Neural progenitor cell (in vitro differentiated cells): ENCODE results near the gene TRABD. TPM values are rescaled to one million over a fixed set of nuclear protein-coding genes. Genes with fewer than 3 reads are reported as not detected.

Experiments used
- DNase-seq: peaks from one replicate; pipeline ENCODE4 v3.0.0-alpha.2; 2016; ENCODE audit warnings: low spot score
- H2AFZ ChIP-seq: fragments of 200-600 bp; sonication (generic); replicated peaks from 2 replicates; pipeline ENCODE4 v1.6.1; 2016; ENCODE audit warnings: antibody characterized with exemption
- H3F3A ChIP-seq: fragments of 200-600 bp; sonication (generic); 2 replicates; pipeline ENCODE4 v1.6.1; 2016; ENCODE audit warnings: antibody characterized with exemption, low read depth
- H3K27ac ChIP-seq: fragments of 200-600 bp; sonication (generic); 2 replicates; pipeline ENCODE4 v1.5.1; 2016; ENCODE audit warnings: mild to moderate bottlenecking
- H3K27me3 ChIP-seq: fragments of 200-600 bp; sonication (generic); 2 replicates; pipeline ENCODE4 v1.6.1; 2016; ENCODE audit warnings: mild to moderate bottlenecking, moderate library complexity
- H3K36me3 ChIP-seq: fragments of 200-600 bp; sonication (generic); 2 replicates; pipeline ENCODE4 v1.5.1; 2016
- H3K4me1 ChIP-seq: fragments of 200-600 bp; sonication (generic); 2 replicates; pipeline ENCODE4 v1.6.1; 2016; ENCODE audit warnings: mixed run types
- H3K4me2 ChIP-seq: fragments of 200-600 bp; sonication (generic); 2 replicates; pipeline ENCODE4 v1.6.1; 2016
- H3K4me3 ChIP-seq: fragments of 200-600 bp; sonication (generic); 2 replicates; pipeline ENCODE4 v1.5.1; 2016
- H3K79me2 ChIP-seq: fragments of 200-600 bp; sonication (generic); 2 replicates; pipeline ENCODE4 v1.6.1; 2016; ENCODE audit warnings: low read depth
- H3K9ac ChIP-seq: fragments of 200-600 bp; sonication (generic); 2 replicates; pipeline ENCODE4 v1.6.1; 2016
- H3K9me3 ChIP-seq: fragments of 200-600 bp; sonication (generic); 2 replicates; pipeline ENCODE4 v1.5.1; 2016; ENCODE audit warnings: low read depth
- H4K20me1 ChIP-seq: fragments of 200-600 bp; sonication (generic); 2 replicates; pipeline ENCODE4 v1.6.1; 2016; ENCODE audit warnings: low read depth
- H3K27ac Mint-ChIP-seq: 3 replicates; pipeline ENCODE4 v1.8.0; 2021; ENCODE audit warnings: mixed read lengths
- H3K27me3 Mint-ChIP-seq: 2 replicates; pipeline ENCODE4 v1.8.0; 2022; ENCODE audit warnings: low read depth, mild to moderate bottlenecking, inconsistent platforms, moderate library complexity, mixed read lengths; ENCODE audit not compliant: insufficient read depth
- H3K36me3 Mint-ChIP-seq: 3 replicates; pipeline ENCODE4 v1.8.0; 2021; ENCODE audit warnings: mixed read lengths
- H3K4me1 Mint-ChIP-seq: 3 replicates; pipeline ENCODE4 v1.8.0; 2021; ENCODE audit warnings: mixed read lengths
- H3K4me3 Mint-ChIP-seq: 3 replicates; pipeline ENCODE4 v1.8.0; 2021; ENCODE audit warnings: mild to moderate bottlenecking, moderate library complexity, mixed read lengths
- H3K9me3 Mint-ChIP-seq: 3 replicates; pipeline ENCODE4 v1.8.0; 2020; ENCODE audit warnings: mixed read lengths
- CTCF ChIP-seq: fragments of 200-600 bp; sonication (generic); IDR thresholded peaks from 2 replicates; pipeline ENCODE4 v1.5.1; 2017; ENCODE audit warnings: antibody characterized with exemption, mild to moderate bottlenecking
- EZH2 ChIP-seq: fragments of 200-600 bp; sonication (generic); IDR thresholded peaks from 2 replicates; pipeline ENCODE4 v1.6.1; 2017; ENCODE audit warnings: antibody characterized with exemption, mild to moderate bottlenecking, moderate library complexity
- EZH2phosphoT487 ChIP-seq: fragments of 200-600 bp; sonication (generic); IDR thresholded peaks from 2 replicates; pipeline ENCODE4 v1.6.1; 2017; ENCODE audit warnings: antibody characterized with exemption
- total RNA-seq: library from RNA; depleted of rRNA; stranded (reverse); fragments of >200 nt; gene quantifications from 2 replicates; pipeline ENCODE4 v1.2.3, GENCODE V29; 2015; ENCODE audit warnings: low replicate concordance

TRABD gene
- total RNA-seq, 1 donor from 2014 or later, result 15.4 TPM

DNA sequence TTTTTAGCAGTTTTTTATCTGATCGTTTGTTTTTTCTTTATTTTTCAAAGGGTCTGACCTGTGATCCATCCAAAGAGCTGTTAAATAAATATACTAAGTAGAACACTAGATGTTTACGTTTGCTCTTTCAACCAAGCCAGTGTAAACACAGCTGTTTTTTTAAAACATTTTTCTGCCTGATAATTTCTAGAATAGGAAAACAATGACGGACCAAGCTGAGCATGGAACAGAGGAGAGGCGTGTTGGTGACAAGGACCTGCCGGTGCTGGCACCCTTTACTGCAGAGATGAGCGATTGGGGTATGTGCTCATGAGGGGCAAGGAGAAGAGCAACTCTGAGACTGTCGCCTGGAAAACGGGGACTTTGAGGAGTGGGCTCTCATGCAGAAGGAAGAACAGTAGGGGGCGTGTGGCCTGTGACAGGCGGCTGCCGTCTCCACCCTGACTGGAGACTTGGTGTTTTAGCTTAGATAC lies 43.8 kb upstream of the TRABD start:
- Histone ChIP-seq H3F3A (no peaks in the 10 kb centered on the region), H4K20me1 (no peaks in the 10 kb centered on the region), H3K36me3 (no peaks in the 10 kb centered on the region), H3K9ac (no peak overlapping the region), H2AFZ (peak overlapping the region; percentile 76), H3K4me2 (no peak overlapping the region), H3K79me2 (no peaks in the 10 kb centered on the region), H3K4me1 (peaks cover 3% of the 10 kb centered on the region), H3K4me3 (no peak overlapping the region), H3K27me3 (no peaks in the 10 kb centered on the region), H3K9me3 (no peaks in the 10 kb centered on the region), H3K27ac (no peak overlapping the region)
- peak; percentile 76 for DNase-seq
- Mint-ChIP-seq H3K4me1 (peaks cover 22% of the 10 kb centered on the region), H3K27ac (no peak overlapping the region), H3K4me3 (no peak overlapping the region), H3K36me3 (no peaks in the 10 kb centered on the region), H3K9me3 (no peaks in the 10 kb centered on the region), H3K27me3 (peaks cover 7% of the 10 kb centered on the region)
- TF ChIP-seq EZH2phosphoT487, result no peak
- peak; percentile 59 for TF ChIP-seq CTCF

DNA sequence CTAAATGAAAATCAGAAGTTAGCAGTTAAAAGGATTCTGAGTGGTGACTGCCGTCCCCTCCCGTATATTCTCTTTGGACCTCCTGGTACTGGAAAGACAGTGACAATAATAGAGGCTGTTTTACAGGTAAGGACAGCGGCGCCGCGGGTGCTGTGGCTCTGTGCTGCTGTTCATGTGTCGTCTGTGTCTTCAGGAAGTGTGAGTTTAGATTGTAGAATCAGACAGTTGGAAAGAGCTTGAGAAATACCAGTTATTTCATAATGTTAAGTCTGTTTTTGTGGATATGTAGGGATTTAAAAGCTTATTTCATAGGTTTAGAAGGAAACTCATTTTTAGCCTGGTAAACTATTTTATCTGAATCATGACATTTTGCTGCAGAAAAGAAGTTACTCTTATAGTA lies 42.6 kb upstream of the TRABD start:
- H3K4me3 ChIP-seq, result no peak overlapping the region
- no peaks in the 10 kb centered on the region for H3K9me3 ChIP-seq
- H3K4me2 ChIP-seq, result no peak overlapping the region
- no peak overlapping the region for H3K27ac ChIP-seq
- no peak overlapping the region for H3K9ac ChIP-seq
- Mint-ChIP-seq H3K4me3 (no peak overlapping the region), H3K27ac (no peak overlapping the region), H3K4me1 (peaks cover 23% of the 10 kb centered on the region), H3K36me3 (no peaks in the 10 kb centered on the region), H3K9me3 (no peaks in the 10 kb centered on the region), H3K27me3 (peaks cover 5% of the 10 kb centered on the region)
- no peaks in the 10 kb centered on the region for H3K36me3 ChIP-seq
- H4K20me1 ChIP-seq, result no peaks in the 10 kb centered on the region
- H3F3A ChIP-seq, result no peaks in the 10 kb centered on the region
- H3K79me2 ChIP-seq, result no peaks in the 10 kb centered on the region
- H2AFZ ChIP-seq, result no peak overlapping the region
- H3K4me1 ChIP-seq, result peaks cover 3% of the 10 kb centered on the region
- H3K27me3 ChIP-seq, result no peaks in the 10 kb centered on the region
- TF ChIP-seq EZH2, result no peak
- TF ChIP-seq CTCF, result no peak
- TF ChIP-seq EZH2phosphoT487, result no peak
- DNase-seq, result no peak

DNA sequence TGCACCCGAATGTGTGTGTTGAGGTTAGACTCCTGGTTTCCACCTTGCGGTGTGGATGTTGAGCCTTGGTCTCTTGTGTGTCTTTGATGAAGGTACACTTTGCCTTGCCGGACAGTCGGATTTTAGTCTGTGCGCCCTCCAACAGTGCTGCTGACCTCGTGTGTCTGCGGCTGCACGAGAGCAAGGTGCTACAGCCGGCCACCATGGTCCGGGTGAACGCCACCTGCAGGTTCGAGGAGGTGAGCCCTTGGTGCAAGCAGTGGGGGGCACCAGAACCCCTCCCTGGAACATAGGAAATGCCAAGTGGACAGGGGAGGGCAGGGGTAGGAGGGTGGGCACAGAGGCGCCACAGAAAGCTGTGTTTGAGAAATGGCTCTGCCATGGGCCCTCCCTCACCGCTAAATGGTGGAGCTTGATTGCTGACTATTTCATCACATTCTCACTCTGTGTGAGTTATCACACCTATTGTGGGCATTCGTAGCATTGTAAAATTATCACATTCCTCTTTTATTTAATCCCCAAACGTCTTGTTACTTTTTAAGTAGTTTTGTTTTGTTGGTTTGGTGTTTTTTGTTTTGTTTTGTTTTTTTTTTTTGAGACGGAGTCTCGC lies 41.6 kb upstream of the TRABD start:
- H3K27ac Mint-ChIP-seq, result no peak overlapping the region
- no peaks in the 10 kb centered on the region for H3F3A ChIP-seq
- no peak overlapping the region for H3K9ac ChIP-seq
- H3K9me3 Mint-ChIP-seq, result no peaks in the 10 kb centered on the region
- H3K36me3 Mint-ChIP-seq, result no peaks in the 10 kb centered on the region
- no peaks in the 10 kb centered on the region for H3K79me2 ChIP-seq
- H3K4me3 Mint-ChIP-seq, result no peak overlapping the region
- no peaks in the 10 kb centered on the region for H3K27me3 ChIP-seq
- H3K4me1 Mint-ChIP-seq, result peaks cover 23% of the 10 kb centered on the region
- TF ChIP-seq EZH2phosphoT487 (no peak), CTCF (no peak), EZH2 (no peak)
- H3K9me3 ChIP-seq, result no peaks in the 10 kb centered on the region
- H2AFZ ChIP-seq, result no peak overlapping the region
- H3K4me3 ChIP-seq, result no peak overlapping the region
- no peaks in the 10 kb centered on the region for H4K20me1 ChIP-seq
- DNase-seq, result no peak
- H3K4me1 ChIP-seq, result peaks cover 3% of the 10 kb centered on the region
- H3K27ac ChIP-seq, result no peak overlapping the region
- H3K27me3 Mint-ChIP-seq, result peaks cover 7% of the 10 kb centered on the region
- no peak overlapping the region for H3K4me2 ChIP-seq
- no peaks in the 10 kb centered on the region for H3K36me3 ChIP-seq
